GM12892 (cell line): ENCODE measurements around the gene DARS2.

Experiments
- POLR2A ChIP-seq: IDR thresholded peaks from 2 replicates; pipeline ENCODE4 v1.6.1; 2011; ENCODE audit warnings: low read depth, low read length, control low read depth
- POLR2AphosphoS5 ChIP-seq: IDR thresholded peaks from 2 replicates; pipeline ENCODE4 v1.6.1; 2011; ENCODE audit warnings: low read depth, low read length, control low read depth
- TAF1 ChIP-seq: IDR thresholded peaks from 2 replicates; pipeline ENCODE4 v1.6.1; 2011; ENCODE audit warnings: low read depth, mild to moderate bottlenecking, control low read depth, low read length, borderline replicate concordance

GRCh38 chr1:173865468-173866164 is 41.1 kb downstream of the DARS2 start:
- no peak for TF ChIP-seq TAF1
- no peak; the same call in 1 of the 2 replicates for TF ChIP-seq POLR2A
- TF ChIP-seq POLR2AphosphoS5: no peak; the same call in 1 of the 2 replicates
